ENCODE measurements around the gene PSMB2. TPM values are rescaled to one million over a fixed set of nuclear protein-coding genes. Genes with fewer than 3 reads are reported as not detected.

PSMB2 gene
- total RNA-seq, 1 donor from 2014 or later, result 18.2 TPM

DNA sequence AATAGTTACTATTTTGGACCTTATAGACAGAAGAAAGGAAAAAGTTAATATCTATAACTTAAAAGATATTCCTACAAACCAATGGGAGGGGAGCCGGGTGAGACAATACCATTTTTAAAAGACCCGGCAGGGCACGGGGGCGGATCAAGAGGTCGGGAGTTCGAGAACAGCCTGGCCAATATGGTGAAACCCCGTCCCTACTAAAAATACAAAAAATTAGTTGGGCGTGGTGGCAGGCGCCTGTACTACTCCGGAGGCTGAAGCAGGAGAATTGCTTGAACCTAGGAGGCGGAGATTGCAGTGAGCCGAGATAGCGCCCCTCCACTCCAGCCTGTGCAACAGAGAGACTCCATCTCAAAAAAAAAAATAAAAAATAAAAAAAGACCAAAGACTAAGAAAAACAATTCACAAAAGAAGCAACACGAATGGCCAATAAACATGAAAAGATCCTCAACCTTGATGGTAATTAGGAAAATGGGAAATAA is 1.2 kb upstream of the PSMB2 start:
- no peak for DNase-seq (ENCODE audit: low read depth in 2 of 2)

DNA sequence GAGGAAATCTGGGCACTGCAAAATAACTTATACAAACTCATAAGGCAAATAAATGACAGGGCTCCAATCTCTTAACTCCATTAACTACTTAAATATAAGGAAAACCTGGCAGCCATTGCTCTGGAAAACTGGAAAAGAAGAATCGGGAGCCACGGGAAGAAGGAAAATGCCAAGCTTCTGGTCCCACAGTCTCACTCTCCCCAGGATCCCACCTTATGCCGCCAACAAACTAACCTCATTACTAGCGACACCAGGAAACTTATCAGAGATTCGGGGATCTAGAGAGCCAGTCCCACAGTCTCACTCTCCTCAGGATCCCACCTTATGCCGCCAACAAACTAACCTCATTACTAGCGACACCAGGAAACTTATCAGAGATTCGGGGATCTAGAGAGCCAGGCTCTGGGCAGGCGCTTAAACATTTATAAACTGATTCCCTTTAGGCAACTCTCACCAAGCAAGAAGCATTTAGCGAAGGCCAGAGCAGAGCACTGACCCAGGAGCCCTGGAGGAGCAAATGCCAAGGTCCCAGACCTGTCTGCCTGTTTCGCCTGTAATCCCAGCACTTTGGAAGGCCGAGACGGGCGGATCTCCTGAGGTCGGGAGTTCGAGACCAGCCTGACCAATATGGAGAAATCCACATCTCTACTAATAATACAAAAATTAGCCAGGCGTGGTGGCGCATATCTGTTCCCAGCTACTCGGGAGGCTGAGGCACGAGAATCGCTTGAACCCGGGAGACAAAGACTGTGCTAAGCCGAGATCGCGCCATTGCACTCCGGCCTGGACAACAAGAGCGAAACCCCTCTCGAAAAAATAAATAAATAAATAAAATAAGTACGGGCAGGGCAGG is 720 bp downstream of the PSMB2 start:
- peak in 1 of 2 donors; percentile 5 for DNase-seq (ENCODE audit: low read depth in 2 of 2)

DNA sequence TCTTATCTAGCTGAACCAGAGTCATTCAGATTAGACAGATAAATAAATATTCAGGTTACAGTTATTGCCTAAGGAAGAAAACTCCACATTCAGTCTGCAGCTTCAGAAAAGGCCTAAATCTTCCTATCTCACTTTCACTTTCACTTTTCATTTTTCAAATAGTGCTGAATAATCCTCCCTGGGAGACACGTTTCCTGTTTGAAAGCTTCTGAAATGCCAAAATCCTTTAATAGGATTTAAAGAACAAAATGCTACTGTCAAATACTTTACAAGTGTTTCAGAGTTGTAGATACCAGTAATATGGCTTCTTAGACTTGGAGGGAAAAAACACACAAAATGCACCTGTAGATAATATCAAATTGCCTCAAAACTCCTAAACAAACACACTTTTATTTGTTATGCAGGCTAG is 3.9 kb downstream of the PSMB2 start:
- DNase-seq (ENCODE audit: low read depth in 2 of 2), result peak; percentile 41 to 53

DNA sequence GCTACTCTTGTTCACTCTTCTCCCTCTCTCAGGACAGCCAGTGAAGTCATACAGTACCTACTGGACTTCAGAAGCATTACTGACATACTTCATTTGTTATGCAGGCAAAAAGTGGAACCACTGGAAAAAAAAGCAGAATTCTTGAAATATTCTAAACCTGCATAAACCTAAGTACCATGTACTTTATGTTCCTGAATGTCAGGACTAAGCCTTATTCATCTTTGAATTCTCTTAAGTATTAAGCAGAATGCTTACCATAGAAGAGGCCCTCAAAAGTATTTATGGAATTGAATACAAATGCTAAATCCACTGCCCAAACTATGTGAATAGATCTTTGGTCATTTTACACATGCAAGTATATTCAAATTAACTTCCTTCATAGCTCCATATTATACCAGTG is 7.8 kb downstream of the PSMB2 start:
- no peak for DNase-seq (ENCODE audit: low read depth in 2 of 2)

DNA sequence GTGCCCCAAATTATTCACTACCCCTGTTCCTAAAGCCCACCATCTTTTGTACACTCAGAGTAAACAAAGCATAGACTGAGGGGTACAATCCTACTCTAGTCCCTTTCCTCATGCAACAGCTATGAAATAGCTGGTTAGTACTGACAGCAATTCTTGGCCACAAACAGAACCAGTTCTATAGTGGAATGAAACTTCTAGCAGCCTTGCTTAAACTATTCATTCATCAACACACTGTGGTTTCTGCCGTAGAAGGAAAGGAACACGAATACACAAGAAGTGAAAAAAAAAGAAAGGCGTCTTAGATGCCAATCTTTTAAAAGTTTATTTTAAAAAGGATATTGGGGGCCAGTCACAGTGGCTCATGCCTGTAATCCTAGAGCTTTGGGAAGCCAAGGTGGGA is 9.9 kb downstream of the PSMB2 start:
- DNase-seq (ENCODE audit: low read depth in 2 of 2), result no peak

DNA sequence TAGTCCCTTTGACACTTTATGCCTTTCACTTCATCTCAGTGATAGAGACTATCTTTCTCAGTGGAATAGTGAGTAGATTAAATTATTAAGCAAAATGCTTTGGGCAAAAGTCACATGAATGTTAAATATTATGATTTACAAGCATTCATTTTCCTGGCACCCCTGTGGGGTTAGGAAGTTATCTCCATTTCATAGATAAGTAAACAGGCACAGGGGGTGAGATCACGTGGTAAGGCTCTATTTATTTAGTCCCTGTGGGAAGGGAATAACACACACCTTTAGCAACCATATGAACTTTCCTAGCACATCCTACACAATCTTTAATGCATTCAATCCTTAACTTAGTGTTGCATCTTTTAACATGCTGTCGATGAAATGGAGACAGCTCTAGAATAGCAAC is 12.3 kb downstream of the PSMB2 start:
- no peak for DNase-seq (ENCODE audit: low read depth in 2 of 2)

DNA sequence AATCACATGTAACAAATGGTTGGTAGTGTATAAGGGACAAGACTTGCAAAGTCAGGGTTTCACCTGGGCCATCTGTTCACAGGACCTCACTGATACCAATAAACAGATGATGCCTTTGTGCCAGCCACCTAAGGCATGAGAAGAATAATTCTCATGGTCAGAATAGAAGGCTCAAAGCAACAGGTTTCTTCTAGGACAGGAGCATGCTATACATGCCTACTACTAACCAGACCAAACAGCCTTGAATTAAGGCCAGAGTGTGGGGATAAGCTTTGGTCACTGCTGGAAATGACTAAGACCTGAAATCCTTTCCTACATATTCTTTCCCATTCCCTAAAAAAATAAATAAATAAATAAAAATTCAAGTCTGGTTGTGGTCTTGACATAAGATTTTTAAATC is 17.5 kb downstream of the PSMB2 start:
- no peak for DNase-seq (ENCODE audit: low read depth in 2 of 2)

DNA sequence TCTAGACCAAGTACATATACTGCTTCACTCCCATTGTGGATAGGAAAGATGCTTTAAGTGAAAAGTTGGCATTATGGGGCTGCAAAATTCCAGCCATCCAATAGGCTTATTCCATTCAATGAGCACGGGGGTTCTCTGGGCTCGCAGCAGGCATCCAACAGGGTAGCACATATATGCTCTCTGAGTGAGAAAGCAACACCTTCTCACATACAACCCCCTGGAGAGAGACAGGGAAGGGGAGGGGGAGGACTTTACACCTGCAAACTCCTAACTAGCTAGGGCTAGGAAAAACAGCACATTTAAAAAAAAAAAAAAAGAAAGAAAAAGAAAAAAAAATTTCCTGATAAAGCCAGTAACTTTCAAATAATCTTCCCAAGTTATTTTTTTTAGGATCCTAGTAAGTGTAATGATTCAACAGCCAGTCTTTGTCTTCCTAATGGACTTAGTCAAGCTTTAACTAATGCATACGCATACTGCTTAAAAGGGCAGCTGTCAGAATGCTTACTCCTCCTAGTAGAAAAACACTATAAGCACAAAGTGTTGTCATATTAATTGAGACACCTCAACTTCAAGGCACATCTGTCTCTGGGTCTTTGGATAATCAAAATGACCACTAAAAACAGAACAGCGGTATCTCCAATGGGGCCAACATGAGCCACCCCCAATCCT is 18.7 kb downstream of the PSMB2 start:
- no peak for DNase-seq (ENCODE audit: low read depth in 2 of 2)

DNA sequence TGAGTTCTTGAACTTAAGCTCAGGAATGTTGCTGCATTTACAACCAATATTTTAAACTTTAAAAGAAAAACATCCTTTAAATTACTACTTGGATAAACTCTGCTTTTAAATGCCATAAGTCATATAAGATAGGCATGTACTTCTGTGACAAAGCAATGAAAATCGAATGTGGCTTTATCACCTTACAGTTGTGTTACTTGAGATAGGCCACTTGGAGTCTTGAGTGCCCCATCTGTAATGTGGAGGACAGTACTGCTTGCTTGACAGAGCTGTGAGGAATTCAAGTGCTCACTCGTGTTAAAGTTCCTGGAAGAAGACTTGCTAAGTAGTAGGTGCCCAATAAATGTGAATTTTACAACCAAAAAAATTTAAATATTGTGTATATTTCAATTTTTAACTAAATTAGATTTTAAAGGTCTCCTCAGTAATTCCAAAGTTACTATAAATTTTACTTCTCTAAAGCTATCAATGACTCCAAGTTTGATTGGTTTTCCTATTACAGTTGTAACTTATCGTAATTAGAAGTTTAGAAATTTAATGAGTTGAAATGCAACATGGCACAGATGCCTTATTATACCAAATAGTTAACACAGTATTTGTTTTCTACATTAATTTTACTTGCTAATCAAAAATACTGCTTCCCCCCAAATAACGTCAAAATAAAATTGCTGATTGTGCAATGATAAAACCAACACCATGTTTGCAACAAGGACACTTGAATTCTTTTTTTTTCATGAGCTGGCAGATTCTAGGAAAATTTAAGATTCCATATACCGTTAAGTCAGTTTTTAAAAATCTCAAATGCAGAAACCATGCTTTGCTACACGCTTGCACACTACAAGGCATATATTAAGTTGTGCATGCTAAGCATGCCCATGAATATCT is 21.8 kb downstream of the PSMB2 start:
- DNase-seq (ENCODE audit: low read depth in 2 of 2), result no peak

DNA sequence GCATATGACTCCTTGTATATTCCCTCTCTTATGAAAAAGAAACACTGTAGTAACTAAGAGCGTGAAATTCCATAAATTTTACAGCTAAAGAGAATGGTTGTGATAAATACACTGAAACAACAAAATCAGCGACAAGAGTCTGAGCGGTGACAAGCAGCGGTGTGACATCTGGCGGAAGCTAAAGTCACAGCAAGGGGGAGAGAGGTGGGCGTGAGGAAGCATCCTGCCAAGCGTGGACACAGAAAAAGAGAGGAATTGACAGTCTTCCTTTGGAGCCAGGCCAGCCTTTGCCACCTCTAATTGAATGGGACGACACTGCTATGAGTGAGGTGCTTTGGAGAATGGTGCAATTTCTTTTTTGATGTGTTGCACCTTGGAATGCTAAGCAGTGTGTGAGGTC is 25.9 kb downstream of the PSMB2 start:
- DNase-seq (ENCODE audit: low read depth in 2 of 2), result peak in 1 of 2 donors; percentile 9

DNA sequence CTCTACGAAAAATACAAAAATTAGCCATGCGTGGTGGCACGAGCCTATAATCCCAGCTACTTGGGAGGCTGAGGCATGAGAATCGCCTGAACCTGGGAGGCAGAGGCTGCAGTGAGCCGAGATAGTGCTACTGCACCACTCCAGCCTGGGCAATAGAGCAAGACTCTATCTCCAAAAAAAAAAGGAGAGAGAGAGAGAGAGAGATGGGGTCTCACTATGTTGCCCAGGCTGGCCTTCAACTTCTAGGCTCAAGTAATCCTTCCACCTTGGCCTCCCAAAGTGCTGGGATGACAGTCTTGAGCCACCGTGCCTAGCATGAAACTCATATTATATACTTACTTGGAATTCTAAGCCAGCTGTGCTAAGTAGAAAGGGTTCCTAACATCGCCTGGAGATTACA is 29.7 kb downstream of the PSMB2 start:
- DNase-seq (ENCODE audit: low read depth in 2 of 2), result no peak

DNA sequence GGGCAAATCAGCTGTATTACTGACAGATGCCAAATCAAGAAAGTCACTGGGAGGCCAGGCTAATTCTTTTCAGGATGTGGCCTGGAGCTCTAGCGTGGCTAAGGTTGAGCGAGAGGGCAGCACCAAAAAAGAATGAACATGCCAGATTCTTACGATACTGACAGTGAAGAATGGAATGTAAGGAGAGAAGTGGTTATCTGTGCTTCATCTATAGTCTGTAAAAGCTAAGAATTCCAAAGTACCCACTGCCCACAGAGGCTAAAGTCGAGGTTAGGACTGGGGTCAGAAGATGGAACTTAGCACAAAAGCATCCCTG is 35.5 kb downstream of the PSMB2 start:
- no peak for DNase-seq (ENCODE audit: low read depth in 2 of 2)

DNA sequence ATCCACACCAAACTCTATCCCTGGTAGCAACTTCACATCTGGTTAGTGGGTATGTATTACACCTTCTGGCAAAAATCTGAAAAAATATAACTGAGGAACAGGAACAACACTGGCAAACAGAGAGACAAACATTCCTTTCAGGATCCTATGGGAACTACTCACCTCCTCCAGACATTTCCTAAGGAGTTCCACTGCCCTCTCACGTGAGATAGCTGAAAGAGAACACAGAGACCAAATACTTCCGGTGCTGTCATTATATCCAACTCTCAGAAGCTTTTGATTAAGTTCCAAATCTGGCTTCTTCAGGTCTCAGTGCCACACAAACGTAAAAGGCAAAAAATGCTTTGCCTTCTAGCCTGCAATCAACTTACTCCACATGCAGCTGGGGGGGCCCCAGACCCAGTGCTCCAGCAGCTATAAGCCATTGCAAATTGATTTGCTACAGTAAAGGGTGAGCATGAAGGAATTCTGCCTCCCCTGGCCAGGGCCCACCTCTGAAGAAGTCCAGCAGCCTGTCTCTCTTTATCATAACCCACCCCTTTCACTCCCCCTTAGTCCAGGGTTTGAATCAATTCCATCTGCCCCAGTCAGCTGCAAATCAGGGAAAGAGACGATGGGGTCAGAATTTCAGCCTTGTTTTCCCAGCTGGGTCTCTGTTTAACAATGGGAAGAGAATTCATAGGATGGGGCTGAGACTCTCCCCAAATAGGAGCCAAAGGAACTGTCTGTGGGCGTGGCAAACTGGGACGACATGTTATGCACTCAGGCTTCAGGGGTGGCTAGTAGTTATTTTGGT is 36.1 kb downstream of the PSMB2 start:
- no peak for DNase-seq (ENCODE audit: low read depth in 2 of 2)

DNA sequence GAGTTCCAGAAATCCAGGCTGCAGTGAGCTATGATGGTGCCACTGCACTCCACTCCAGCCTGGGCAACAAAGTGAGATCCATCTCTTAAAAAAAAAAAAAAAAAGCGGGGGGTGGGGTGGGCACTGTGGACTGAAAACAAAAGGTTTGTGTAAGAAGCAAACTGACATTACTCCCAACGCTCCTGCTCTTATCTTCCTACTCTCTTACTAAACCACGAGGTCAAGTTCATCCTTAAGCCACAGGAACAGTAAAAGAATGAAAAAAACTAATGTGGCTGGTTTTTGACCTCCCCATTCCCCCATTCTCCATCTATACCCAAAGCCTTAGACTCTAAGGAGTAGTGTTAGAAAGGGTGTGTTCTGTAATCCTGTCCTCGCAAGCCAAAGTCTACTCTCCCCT is 37.4 kb downstream of the PSMB2 start:
- DNase-seq (ENCODE audit: low read depth in 2 of 2), result no peak

DNA sequence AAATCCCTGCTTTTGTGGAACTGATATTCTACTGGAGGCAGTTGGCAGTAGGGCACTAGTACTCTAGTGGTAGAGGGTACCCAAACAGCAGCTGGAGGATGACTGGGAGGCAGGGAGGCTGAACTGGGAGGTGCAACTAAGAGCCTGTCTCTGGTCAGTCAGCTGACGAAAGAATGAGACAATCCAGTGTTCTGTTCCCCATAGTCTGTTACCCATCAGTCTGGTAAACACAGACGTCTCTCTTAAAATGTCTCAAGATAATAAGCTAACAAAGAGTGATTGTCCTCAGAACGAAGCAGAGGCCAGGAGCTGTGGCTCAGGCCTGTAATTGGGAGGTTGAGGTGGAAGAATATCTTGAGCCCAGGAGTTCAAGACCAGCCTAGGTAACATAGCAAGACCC is 37.9 kb downstream of the PSMB2 start:
- DNase-seq (ENCODE audit: low read depth in 2 of 2), result no peak

DNA sequence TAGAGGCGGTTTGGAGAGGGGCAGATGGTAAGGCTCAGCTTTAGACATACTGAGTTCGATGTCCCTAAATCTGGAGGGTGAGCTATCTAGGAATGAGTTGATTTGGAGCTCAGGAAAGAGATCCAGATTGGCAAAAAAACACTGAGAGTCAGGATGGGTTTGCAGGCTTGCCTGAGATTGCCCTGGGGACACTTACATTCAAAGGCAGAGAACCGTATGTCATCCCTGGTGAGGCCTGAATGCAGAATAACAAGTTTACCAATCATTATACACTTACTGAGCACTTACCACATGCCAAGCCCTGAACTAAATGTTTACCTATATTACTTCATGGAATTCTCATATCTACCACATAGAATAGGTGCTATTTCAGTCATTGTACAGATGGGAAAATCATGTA is 40.7 kb downstream of the PSMB2 start:
- no peak for DNase-seq (ENCODE audit: low read depth in 2 of 2)

DNA sequence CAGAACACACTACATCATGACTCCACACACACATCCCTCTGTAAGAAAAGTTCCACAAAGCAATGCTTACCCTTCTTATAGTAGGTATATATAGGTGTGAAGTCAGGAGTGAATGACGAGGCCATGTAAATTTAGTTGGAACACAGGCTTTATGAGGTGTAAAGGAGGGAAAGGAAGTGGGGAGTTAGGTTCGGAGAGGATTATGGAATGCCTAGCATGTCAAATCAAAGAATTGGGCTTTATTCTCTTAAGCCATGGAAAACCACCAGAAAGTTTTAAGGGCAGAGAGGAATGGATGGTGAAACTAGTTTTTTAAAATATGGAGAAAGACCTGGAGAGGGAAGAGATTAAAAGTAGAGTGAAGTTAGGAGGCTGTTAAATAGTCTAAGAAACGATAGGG is 41.9 kb downstream of the PSMB2 start:
- no peak for DNase-seq (ENCODE audit: low read depth in 2 of 2)

DNA sequence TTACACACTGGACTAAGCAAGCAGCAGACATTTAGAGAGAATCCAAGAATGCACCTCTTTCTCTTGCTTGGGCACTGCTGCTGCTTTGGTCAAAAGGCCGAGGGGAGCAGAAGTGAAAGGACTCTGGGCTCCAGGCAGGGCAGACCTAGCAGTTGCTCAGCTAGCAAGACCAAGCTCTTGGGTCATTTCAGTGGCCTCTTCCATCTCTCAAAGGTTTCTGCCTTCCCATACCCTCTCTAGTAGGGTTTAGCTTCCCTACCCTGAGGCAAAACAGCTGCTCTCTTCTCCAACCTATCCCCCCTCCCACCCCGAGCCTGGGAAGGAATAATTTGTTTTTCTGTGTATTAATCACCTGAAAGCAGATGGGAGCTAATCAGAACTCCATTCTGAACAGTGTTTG is 42.4 kb downstream of the PSMB2 start:
- no peak for DNase-seq (ENCODE audit: low read depth in 2 of 2)

DNA sequence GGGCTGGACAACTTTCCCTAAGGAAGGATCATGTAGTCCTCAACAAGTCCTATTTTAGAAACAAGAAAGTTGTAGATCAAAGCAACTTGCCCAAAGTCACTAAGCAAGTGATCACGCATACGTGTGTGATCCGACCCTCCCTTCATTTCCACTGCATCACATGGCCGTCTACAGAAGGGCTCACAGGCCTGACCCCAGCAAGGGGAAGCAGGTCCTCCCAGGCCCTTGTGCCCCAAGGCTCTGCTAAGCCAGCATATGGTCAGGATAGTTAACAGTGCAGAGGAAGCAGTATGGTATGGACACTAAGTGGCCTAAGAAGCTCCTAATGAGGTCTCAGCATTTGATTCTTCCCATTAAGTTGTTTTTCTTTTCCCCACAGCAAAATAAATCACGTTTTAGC is 43.5 kb downstream of the PSMB2 start:
- no peak for DNase-seq (ENCODE audit: low read depth in 2 of 2)

DNA sequence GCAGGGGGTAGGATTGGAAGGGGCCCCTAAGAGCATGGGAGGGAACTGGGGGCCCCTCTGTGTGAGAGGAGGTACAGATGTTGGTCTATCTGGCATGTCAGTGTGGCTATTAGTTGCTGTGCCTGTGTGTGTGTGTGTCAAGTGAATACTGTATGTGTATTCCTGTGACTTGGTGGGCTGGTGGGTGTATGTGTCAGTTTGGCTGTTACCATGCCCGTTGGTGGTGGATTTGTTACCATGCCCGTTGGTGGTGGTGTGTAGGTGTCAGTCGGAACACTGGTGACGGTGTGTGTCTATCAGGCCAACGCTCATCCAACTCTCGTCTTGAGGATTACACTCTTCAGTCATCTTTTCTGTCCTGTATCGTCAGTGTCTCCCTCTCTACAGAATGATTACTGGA is 45.6 kb downstream of the PSMB2 start:
- DNase-seq (ENCODE audit: low read depth in 2 of 2), result no peak

DNA sequence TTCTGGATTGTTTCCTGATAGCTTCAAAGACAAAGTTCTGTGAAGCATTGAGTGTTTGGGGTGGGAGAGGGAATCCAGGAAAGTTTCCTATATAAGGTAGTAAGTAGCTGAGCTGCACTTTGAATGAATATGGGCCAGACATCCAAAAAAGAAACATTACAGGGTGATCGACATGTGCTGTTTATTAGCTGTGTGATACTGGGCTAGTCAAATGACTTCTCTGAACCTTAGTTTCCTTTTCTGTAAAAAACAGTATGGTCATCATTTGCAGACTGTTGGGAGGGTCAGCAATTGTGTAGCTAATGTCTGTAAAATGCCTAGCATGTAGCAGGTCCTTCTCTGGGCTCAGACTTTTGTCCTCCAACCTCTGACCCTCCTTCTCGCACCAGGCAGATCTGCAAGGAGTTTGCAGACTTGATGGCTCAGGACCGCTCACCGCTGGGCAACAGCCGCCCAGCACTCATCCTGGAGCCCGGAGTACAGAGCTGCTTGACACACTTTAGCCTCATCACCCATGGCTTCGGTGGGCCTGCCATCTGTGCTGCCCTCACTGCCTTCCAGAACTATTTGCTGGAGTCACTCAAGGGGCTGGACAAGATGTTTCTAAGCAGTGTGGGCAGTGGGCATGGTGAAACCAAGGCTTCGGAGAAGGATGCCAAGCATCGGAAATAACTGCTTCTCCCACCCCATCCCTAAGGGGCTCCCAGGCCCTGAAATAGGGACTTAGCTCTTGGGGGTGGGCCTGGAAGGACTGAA is 47.1 kb downstream of the PSMB2 start:
- DNase-seq (ENCODE audit: low read depth in 2 of 2), result no peak
